ENCODE data around the gene TSPEAR.
"Not testable (repeated sequence)": the region's sequence is repeated elsewhere in the genome, so short reads cannot be mapped to it uniquely, and the experiment has no call there.

Gene TSPEAR

DNA sequence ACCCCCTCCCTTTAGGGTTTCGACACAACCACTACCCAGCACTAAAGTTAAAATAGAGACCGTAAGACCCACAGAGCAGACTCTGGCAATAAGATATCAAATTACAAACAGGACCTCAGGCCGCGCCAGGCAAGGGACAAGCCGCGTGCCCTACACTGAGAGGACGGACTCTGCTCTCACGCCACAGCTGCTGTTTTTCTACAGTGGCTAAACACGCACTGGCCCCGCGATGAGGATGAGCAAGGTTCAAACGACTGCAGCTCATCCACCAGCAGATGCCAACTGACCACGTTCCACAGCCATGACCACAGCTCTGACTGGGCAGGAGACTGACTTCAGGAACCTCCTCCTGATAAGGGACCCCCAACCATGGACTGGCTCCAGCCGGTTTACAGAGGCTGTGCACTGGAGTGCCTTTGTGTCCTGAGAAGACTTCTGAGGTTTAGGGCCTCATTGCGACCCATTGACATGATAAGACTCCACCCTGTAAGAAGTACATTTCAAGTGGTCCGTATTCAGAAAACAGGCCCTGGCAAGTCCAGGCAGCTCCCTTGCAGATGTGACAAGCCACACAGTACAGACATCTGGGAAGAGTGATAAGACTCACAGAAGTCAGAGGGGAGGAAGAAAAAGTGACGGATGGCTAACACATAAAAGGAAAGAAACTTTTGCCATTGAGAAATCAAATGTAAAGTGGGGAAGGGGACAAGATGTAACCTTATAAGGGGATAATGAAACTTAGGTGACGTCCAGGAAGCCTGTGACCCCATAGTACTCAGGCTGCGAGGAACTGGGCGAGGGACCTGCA, 117.6 kb downstream of the TSPEAR start:
- H3K4me3 Mint-ChIP-seq = no peak overlapping the region
- H3K27ac Mint-ChIP-seq = no peak overlapping the region
- H3K4me1 Mint-ChIP-seq (ENCODE audit: low read depth) = no peaks in the 10 kb centered on the region
- H3K27me3 Mint-ChIP-seq = peaks cover 4% of the 10 kb centered on the region
- no peak for DNase-seq
- no peaks in the 10 kb centered on the region for H3K9me3 Mint-ChIP-seq
- no peaks in the 10 kb centered on the region for H3K36me3 Mint-ChIP-seq (ENCODE audit: low read depth)

DNA sequence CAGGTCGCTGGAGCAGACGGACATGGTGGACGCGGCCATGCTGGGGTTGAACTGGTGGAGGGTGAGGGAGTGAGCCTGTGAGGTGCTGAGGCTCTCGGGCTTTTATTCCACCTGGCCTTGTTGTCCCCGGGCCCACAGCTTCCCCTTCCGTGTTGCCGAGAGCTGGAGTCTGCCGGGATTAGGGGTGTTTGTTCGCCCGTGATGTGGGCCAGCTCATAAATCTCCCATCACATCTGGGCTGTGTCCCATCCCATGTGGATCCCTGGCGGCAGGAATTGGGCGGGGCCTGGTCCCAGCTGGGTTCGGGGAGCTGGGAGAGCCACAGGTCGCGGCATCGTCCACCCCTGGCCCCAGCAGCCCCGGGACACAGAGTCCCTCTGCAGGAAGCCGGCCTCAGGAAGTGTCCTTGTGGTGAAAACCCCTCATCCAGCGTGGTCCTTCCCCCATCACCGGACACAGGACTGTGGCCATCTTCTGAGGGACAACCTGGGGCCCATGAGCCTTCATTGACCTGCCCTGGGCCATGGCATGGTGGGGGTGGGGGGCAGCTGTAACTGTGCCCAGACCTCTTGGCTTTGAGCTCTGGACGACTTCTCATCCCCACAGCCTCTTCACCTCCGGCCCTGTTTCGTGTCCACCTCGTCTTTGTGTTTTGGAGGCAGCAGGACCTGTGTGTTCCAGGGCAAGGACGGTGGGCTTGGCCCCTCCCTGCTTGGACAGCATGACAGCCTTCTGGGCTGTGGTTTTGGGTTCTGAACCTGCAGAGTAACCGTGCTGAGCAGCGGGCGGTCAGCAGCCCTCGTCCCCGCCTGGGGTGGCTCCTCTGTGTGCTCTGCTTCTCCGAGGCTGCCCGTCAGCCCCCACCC, 118.7 kb downstream of the TSPEAR start, which contains the start of gene KRTAP10-6:
TSS of gene KRTAP10-6 (minus strand) at position 60 of the 866 bp plus-strand sequence. CDS start at position 39, 21 bp downstream.
- Mint-ChIP-seq H3K4me1 (ENCODE audit: low read depth) (no peaks in the 10 kb centered on the region), H3K4me3 (no peak within 1 kb of the TSS), H3K36me3 (ENCODE audit: low read depth) (no peaks in the 10 kb centered on the region), H3K27me3 (peaks cover 4% of the 10 kb centered on the region), H3K9me3 (no peaks in the 10 kb centered on the region), H3K27ac (no peak within 1 kb of the TSS)
- DNase-seq = peak; percentile 14

DNA sequence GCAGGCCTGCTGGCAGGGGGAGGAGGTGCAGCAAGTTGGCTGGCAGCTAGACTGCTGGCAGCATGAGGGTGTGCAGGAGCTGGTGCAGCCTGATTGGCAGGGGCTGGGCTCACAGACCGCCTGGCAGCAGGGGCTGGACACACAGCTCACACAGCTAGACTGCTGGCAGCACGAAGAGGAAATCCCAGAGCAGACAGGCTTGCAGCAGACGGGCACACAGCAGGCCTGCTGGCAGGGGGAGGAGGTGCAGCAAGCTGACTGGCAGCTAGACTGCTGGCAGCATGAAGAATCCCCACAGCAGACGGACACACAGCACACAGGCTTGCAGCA, 119.6 kb downstream of the TSPEAR start:
- not testable (repeated sequence) for H3K27me3 Mint-ChIP-seq; H3K4me1 Mint-ChIP-seq (ENCODE audit: low read depth); H3K4me3 Mint-ChIP-seq; H3K9me3 Mint-ChIP-seq; H3K27ac Mint-ChIP-seq; H3K36me3 Mint-ChIP-seq (ENCODE audit: low read depth)
- peak; percentile 23 for DNase-seq

DNA sequence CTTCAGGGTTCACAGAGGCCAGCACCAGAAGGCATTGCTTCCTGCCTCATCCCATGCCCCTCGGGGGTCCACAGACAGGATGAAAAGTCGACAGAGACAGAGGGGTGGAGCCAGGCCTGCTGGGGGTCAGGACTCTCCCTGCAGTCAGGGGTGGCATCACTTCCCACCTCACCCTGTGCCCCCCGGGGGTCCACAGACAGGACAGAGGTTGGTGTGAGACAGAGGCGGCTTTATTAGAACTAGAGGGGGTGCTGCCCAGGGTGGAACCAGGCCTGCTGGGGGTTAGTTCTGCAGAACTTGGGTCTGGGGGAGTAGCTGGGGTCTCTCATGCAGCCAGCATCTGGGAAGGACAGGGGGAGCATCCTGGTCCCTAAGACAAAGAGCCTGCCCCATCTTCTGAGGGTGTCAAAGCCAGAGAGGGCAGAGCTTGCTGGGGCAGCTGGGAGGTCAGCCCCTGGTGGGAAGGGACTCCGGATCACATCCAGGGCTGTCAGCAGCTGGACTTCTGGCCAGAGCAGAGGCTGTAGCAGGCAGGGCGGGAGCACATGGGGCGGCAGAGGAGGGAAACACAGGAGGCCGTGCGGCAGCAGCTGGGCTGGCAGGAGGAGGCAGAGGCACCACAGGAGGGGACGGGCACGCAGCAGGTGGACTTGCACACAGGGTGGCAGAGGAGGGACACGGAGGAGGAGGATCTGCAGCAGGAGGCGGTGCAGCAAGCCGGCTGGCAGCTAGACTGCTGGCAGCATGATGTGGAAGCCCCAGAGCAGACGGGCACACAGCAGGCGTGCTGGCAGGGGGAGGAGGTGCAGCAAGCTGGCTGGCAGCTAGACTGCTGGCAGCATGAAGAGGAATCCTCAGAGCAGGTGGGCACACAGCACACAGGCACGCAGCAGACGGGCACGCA, 120.2 kb downstream of the TSPEAR start:
- H3K27me3 Mint-ChIP-seq = peaks cover 10% of the 10 kb centered on the region
- H3K4me1 Mint-ChIP-seq (ENCODE audit: low read depth); H3K9me3 Mint-ChIP-seq; H3K27ac Mint-ChIP-seq; DNase-seq; H3K4me3 Mint-ChIP-seq; H3K36me3 Mint-ChIP-seq (ENCODE audit: low read depth): not testable (repeated sequence)

DNA sequence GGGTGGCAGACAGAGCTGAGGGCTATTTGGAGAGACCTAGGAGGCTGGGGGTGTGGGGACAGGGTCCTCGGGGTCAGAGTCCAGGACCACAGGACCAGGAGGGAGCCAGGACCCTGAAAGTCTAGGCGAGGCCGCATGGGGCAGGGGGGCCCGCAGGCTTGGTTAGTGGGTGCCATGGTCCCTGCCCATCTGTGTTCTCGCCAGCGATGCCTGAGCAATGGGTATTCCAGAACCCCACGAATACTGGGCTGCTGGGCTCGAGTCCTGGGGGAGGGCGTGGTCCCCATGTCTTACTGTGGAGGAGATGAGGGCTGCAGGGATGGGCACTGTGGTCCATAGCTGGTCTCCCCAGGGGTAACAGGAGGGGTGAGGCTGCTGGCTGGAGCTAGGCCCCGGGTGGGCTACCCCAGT, 121.1 kb downstream of the TSPEAR start:
- H3K27me3 Mint-ChIP-seq = peaks cover 14% of the 10 kb centered on the region
- no peak overlapping the region for H3K27ac Mint-ChIP-seq
- H3K4me3 Mint-ChIP-seq = no peak overlapping the region
- H3K36me3 Mint-ChIP-seq (ENCODE audit: low read depth) = no peaks in the 10 kb centered on the region
- no peaks in the 10 kb centered on the region for H3K4me1 Mint-ChIP-seq (ENCODE audit: low read depth)
- no peak for DNase-seq
- H3K9me3 Mint-ChIP-seq = no peaks in the 10 kb centered on the region

DNA sequence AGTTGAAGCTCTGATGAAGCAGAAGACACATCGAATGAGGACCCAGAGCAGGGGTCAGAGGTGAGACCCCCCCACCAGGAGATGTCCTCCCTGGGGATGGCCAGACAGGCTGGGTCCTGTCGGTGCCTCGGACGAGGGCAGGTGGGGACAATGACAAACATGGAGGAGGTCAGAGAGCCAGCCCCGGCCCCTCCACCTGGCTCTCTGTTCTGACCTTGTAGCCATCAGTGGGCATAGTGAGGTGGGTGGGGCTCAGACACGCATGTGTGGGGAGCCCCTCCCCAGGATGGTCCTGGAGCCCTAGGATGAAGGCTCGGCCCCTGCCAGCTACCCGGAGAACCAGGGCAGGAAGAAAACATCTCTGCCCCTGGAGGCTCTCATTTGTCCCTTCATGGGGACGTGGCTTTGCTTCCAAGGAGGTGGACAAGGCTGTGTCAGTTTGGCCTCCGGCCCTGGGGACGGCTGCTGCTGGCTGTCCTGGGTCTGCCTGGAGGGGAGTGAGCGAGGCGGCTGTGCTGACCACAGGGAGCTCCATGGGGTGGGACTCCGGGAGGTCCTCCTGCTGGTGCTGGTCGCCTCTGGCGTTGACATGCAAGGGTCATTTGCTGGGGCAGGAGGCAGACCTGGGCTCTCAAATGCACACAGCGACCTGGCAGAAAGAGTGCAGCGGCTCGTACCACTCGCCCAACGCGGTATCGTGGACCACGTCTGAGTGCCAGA, 121.6 kb downstream of the TSPEAR start:
- H3K36me3 Mint-ChIP-seq (ENCODE audit: low read depth) = no peaks in the 10 kb centered on the region
- no peak overlapping the region for H3K27ac Mint-ChIP-seq
- H3K27me3 Mint-ChIP-seq = peaks cover 17% of the 10 kb centered on the region
- no peaks in the 10 kb centered on the region for H3K9me3 Mint-ChIP-seq
- H3K4me3 Mint-ChIP-seq = no peak overlapping the region
- H3K4me1 Mint-ChIP-seq (ENCODE audit: low read depth) = no peaks in the 10 kb centered on the region
- DNase-seq = no peak

DNA sequence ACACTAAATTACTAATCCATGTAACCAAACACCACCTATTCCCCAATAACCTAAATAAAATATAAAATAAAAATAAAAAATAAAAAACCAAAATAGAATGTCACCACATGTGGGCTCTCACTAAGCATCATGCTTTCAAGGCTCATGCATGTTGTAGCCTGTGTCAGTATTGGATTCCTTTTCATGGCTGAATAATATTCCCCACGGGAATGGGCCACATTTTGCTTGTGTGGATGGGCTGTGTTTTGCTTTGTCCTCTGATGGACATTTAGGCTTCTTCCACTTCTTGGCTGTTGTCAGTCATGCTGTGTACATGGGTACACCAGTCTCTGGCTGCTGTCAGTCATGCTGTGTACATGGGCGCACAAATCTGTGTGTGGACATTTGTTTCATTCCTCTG, 122.3 kb downstream of the TSPEAR start:
- H3K27me3 Mint-ChIP-seq = peaks cover 17% of the 10 kb centered on the region
- H3K36me3 Mint-ChIP-seq (ENCODE audit: low read depth) = no peaks in the 10 kb centered on the region
- no peak overlapping the region for H3K4me3 Mint-ChIP-seq
- peaks cover 2% of the 10 kb centered on the region for H3K4me1 Mint-ChIP-seq (ENCODE audit: low read depth)
- H3K9me3 Mint-ChIP-seq = no peaks in the 10 kb centered on the region
- no peak overlapping the region for H3K27ac Mint-ChIP-seq
- DNase-seq = no peak

DNA sequence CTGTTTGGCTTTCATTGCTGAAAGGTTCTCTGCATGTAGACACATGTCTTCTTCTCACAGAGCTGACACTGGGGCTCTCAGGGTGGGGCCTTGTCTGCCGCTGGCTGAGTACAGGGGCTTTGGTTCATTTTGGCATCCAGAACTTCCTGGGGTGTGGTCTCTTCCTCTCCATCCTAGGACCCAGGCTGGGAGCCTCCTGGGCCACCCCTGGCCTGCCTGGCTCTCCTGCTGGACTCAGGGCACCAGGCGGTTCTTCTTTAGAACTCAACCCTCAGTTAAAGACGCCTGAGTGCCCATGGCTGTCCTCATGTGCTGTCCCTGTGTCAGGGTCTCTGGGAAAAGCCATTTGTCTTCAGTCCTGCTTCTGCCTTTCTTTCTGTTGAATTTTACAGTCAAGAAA, 125.5 kb downstream of the TSPEAR start:
- H3K36me3 Mint-ChIP-seq (ENCODE audit: low read depth) = no peaks in the 10 kb centered on the region
- H3K4me1 Mint-ChIP-seq (ENCODE audit: low read depth) = peaks cover 10% of the 10 kb centered on the region
- peak; percentile 13 for DNase-seq
- peaks cover 10% of the 10 kb centered on the region for H3K9me3 Mint-ChIP-seq
- H3K27me3 Mint-ChIP-seq = peaks cover 17% of the 10 kb centered on the region
- no peak overlapping the region for H3K27ac Mint-ChIP-seq
- H3K4me3 Mint-ChIP-seq = no peak overlapping the region

DNA sequence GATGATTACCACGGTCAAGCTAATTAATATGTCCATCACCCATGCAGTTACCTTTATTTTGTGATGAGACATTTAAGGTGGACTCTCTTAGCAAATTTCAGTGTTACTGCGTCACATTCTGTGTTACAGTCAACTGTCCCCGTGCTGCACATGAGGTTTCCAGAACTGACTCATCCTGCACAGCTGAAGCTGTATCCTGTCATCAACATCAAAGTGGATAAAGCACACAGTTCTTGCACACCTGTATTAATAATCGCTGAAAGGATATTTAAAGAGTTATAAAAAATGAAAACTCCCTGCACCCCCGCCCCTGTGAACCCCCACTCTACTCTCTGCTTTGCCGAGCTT, 127.6 kb downstream of the TSPEAR start:
- H3K36me3 Mint-ChIP-seq (ENCODE audit: low read depth) = no peaks in the 10 kb centered on the region
- DNase-seq = peak; percentile 32
- peaks cover 16% of the 10 kb centered on the region for H3K27me3 Mint-ChIP-seq
- no peak overlapping the region for H3K4me3 Mint-ChIP-seq
- no peak overlapping the region for H3K27ac Mint-ChIP-seq
- peaks cover 10% of the 10 kb centered on the region for H3K9me3 Mint-ChIP-seq
- H3K4me1 Mint-ChIP-seq (ENCODE audit: low read depth) = peaks cover 13% of the 10 kb centered on the region

DNA sequence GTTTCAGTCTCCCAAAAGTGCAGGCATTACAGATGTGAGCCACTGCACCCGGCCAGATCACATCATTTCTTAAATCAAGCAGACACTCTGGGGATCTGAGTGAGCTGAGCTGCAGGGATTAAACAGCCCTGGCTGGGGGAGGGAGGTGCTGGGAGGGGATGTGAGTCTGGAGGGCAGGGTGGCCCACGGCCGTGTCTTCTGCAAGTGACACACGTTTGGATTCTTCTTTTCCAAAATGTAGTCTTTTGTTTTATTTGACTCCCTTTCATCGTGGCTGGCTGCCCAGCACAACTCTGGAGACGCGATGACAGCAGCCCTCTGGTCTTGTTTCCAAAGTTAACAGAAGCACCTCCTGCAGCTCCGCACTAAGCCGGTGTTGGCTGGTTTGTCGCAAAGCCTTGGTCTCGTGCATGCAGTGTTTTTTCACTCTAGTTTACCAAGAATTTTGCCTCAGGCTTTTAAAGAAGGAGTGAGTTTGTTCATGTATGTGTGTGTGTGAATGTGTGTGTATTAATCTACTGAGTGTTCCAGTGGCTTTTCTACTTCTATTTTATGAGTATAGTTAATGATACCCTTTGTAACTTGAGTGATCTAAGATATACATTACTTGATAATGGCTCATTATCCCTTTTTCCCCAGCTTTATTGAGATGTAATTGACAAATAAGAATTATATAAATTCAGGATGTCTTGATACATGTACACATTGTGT, 128.1 kb downstream of the TSPEAR start:
- no peaks in the 10 kb centered on the region for H3K36me3 Mint-ChIP-seq (ENCODE audit: low read depth)

DNA sequence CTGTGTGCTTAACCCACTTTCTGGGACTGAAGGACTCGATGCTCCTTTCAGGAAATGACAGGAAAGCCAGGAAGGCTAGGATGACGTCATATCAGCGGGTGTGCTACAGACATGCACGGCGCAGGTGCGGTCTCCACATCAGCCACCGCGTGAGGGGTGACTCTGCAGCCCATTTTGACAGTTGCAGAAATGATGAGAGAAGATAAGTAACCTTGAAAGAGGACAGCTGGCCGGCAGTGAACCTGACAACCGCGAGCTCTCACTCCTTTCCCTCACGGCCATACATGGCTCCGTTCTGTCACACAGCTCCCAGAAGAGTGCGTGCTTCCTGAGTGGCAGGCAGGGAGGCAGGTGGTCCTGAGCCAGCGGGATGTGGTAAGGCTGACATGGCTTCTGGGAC, 129.3 kb downstream of the TSPEAR start:
- DNase-seq = no peak
- Mint-ChIP-seq H3K4me1 (ENCODE audit: low read depth) (peaks cover 13% of the 10 kb centered on the region), H3K36me3 (ENCODE audit: low read depth) (no peaks in the 10 kb centered on the region), H3K27me3 (peaks cover 16% of the 10 kb centered on the region), H3K27ac (no peak overlapping the region), H3K9me3 (peaks cover 16% of the 10 kb centered on the region), H3K4me3 (no peak overlapping the region)

More for the DNA sequence above, 128.1 kb downstream of the TSPEAR start:
- Mint-ChIP-seq H3K4me1 (ENCODE audit: low read depth) (peaks cover 13% of the 10 kb centered on the region), H3K4me3 (no peak overlapping the region), H3K27me3 (peaks cover 16% of the 10 kb centered on the region), H3K9me3 (peaks cover 10% of the 10 kb centered on the region), H3K27ac (no peak overlapping the region)
- no peak for DNase-seq

DNA sequence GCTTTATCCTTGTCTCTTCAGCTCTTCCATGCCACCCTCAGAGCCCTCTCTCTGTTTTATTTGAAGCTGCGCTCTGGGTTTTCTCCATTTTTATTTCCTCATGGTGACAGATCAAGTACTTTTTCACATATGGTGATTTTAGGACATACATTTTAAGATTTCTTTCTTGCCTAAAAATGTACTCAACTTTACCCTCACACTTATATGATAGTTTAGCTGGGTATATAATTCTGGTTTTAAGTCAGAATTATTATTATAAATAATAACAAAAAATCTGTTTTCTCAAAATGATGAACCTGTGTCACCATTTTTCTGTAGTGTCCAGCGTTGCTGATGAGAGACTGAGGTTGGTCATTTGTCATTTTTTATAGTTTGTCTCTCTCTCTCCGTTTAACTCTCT, 130.2 kb downstream of the TSPEAR start:
- Mint-ChIP-seq H3K27ac (no peak overlapping the region), H3K27me3 (peaks cover 10% of the 10 kb centered on the region), H3K9me3 (peaks cover 22% of the 10 kb centered on the region), H3K4me3 (no peak overlapping the region), H3K4me1 (ENCODE audit: low read depth) (peaks cover 13% of the 10 kb centered on the region), H3K36me3 (ENCODE audit: low read depth) (no peaks in the 10 kb centered on the region)
- DNase-seq = no peak

DNA sequence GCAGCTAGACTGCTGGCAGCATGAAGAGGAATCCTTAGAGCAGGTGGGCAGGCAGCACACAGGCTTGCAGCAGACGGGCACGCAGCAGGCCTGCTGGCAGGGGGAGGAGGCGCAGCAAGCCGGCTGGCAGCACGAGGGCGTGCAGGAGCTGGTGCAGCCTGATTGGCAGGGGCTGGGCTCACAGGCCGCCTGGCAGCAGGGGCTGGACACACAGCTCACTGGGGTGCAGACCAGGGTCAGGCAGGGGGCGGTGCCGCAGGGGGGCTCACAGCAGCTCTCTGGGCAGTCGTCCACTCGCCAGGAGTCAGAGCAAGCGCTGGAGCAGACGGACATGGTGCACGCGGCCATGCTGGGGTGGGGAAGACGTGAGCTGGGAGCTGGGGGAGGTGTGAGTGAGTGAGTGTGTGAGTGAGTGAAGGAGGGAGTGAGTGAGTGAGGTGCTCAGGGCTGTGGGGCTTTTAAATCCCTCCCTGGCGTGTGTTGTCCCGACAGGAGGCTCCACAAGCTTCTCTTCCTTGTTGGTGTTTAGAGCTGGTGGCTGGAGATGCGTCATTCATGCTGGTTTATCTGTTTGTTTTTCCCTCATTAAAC, 131.0 kb downstream of the TSPEAR start, which contains the start of gene KRTAP10-5:
TSS of gene KRTAP10-5 (minus strand) at position 374 of the 591 bp plus-strand sequence. CDS start at position 348, 26 bp downstream.
- DNase-seq = peak; percentile 29
- not testable (repeated sequence) for H3K36me3 Mint-ChIP-seq (ENCODE audit: low read depth); H3K4me3 Mint-ChIP-seq; H3K27me3 Mint-ChIP-seq; H3K27ac Mint-ChIP-seq
- H3K4me1 Mint-ChIP-seq (ENCODE audit: low read depth) = peaks cover 13% of the 10 kb centered on the region
- H3K9me3 Mint-ChIP-seq = peaks cover 22% of the 10 kb centered on the region
